ENCODE results near the gene CLPTM1L.

GRCh38 chr5:1273745-1274144 is 71.2 kb downstream of the CLPTM1L start:
- TF ChIP-seq CTCF (IDR thresholded peaks at IDR 0.05), result no peak
- no peak for TF ChIP-seq POLR2AphosphoS5 (IDR thresholded peaks at IDR 0.05)
- TF ChIP-seq POLR2A (IDR thresholded peaks at IDR 0.05), result no peak

Measured in stomach (tissue), 4 donors.